ENCODE measurements around the gene HIP1R.

Gene HIP1R

GRCh38 chr12:122861587-122861970, 26.3 kb downstream of the HIP1R start:
- WGBS (ENCODE audit: insufficient coverage, insufficient read length) = no CpG with 5 or more reads among the region's 5 CpGs
- H3K27me3 ChIP-seq (ENCODE audit: control insufficient read depth, insufficient read depth, low read length) = no peaks in the 10 kb centered on the region
- DNase-seq (ENCODE audit: low read depth, low spot score) = no peak
- H3K36me3 ChIP-seq (ENCODE audit: control insufficient read depth, insufficient read depth, low read length) = no peaks in the 10 kb centered on the region
- no peak overlapping the region for H3K4me3 ChIP-seq (ENCODE audit: low read length)
- H3K4me1 ChIP-seq (ENCODE audit: control insufficient read depth, insufficient read depth, low read length) = no peaks in the 10 kb centered on the region; the same call in 1 of the 2 replicates
- no peaks in the 10 kb centered on the region for H3K9me3 ChIP-seq (ENCODE audit: control insufficient read depth, insufficient read depth, low read length)
- no peak overlapping the region for H3K27ac ChIP-seq (ENCODE audit: low read length)

GRCh38 chr12:122862110-122862634, 26.9 kb downstream of the HIP1R start:
- WGBS (ENCODE audit: insufficient coverage, insufficient read length) = no CpG with 5 or more reads among the region's 20 CpGs
- H3K27me3 ChIP-seq (ENCODE audit: control insufficient read depth, insufficient read depth, low read length) = no peaks in the 10 kb centered on the region
- no peaks in the 10 kb centered on the region for H3K9me3 ChIP-seq (ENCODE audit: control insufficient read depth, insufficient read depth, low read length)
- no peak for DNase-seq (ENCODE audit: low read depth, low spot score)
- no peaks in the 10 kb centered on the region; the same call in 1 of the 2 replicates for H3K4me1 ChIP-seq (ENCODE audit: control insufficient read depth, insufficient read depth, low read length)
- no peaks in the 10 kb centered on the region; the same call in 1 of the 2 replicates for H3K36me3 ChIP-seq (ENCODE audit: control insufficient read depth, insufficient read depth, low read length)
- no peak overlapping the region for H3K4me3 ChIP-seq (ENCODE audit: low read length)
- H3K27ac ChIP-seq (ENCODE audit: low read length) = no peak overlapping the region

GRCh38 chr12:122862872-122863701, 27.8 kb downstream of the HIP1R start:
- Histone ChIP-seq H3K36me3 (ENCODE audit: control insufficient read depth, insufficient read depth, low read length) (no peaks in the 10 kb centered on the region; the same call in 1 of the 2 replicates), H3K4me3 (ENCODE audit: low read length) (no peak overlapping the region), H3K9me3 (ENCODE audit: control insufficient read depth, insufficient read depth, low read length) (no peaks in the 10 kb centered on the region), H3K27ac (ENCODE audit: low read length) (no peak overlapping the region), H3K4me1 (ENCODE audit: control insufficient read depth, insufficient read depth, low read length) (no peaks in the 10 kb centered on the region; the same call in 1 of the 2 replicates), H3K27me3 (ENCODE audit: control insufficient read depth, insufficient read depth, low read length) (no peaks in the 10 kb centered on the region; the same call in 1 of the 2 replicates)
- DNase-seq (ENCODE audit: low read depth, low spot score) = no peak
- no CpG with 5 or more reads among the region's 12 CpGs for WGBS (ENCODE audit: insufficient coverage, insufficient read length)

GRCh38 chr12:122864894-122865253, 29.6 kb downstream of the HIP1R start:
- Histone ChIP-seq H3K9me3 (ENCODE audit: control insufficient read depth, insufficient read depth, low read length) (no peaks in the 10 kb centered on the region), H3K27me3 (ENCODE audit: control insufficient read depth, insufficient read depth, low read length) (peaks cover 13% of the 10 kb centered on the region; the same call in 1 of the 2 replicates), H3K4me3 (ENCODE audit: low read length) (no peak overlapping the region), H3K4me1 (ENCODE audit: control insufficient read depth, insufficient read depth, low read length) (no peaks in the 10 kb centered on the region; the same call in 1 of the 2 replicates), H3K36me3 (ENCODE audit: control insufficient read depth, insufficient read depth, low read length) (no peaks in the 10 kb centered on the region; the same call in 1 of the 2 replicates), H3K27ac (ENCODE audit: low read length) (no peak overlapping the region)
- DNase-seq (ENCODE audit: low read depth, low spot score) = no peak
- no CpG with 5 or more reads among the region's 5 CpGs for WGBS (ENCODE audit: insufficient coverage, insufficient read length)

GRCh38 chr12:122865268-122866231, 30.3 kb downstream of the HIP1R start:
- WGBS (ENCODE audit: insufficient coverage, insufficient read length) = no CpG with 5 or more reads among the region's 43 CpGs
- Histone ChIP-seq H3K4me3 (ENCODE audit: low read length) (no peak overlapping the region), H3K9me3 (ENCODE audit: control insufficient read depth, insufficient read depth, low read length) (no peaks in the 10 kb centered on the region), H3K27me3 (ENCODE audit: control insufficient read depth, insufficient read depth, low read length) (peaks cover 19% of the 10 kb centered on the region), H3K36me3 (ENCODE audit: control insufficient read depth, insufficient read depth, low read length) (no peaks in the 10 kb centered on the region; the same call in 1 of the 2 replicates), H3K27ac (ENCODE audit: low read length) (no peak overlapping the region), H3K4me1 (ENCODE audit: control insufficient read depth, insufficient read depth, low read length) (no peaks in the 10 kb centered on the region; the same call in 1 of the 2 replicates)
- no peak for DNase-seq (ENCODE audit: low read depth, low spot score)

GRCh38 chr12:122866379-122866778, 31.1 kb downstream of the HIP1R start:
- H3K27ac ChIP-seq (ENCODE audit: low read length) = no peak overlapping the region
- no CpG with 5 or more reads among the region's 17 CpGs for WGBS (ENCODE audit: insufficient coverage, insufficient read length)
- no peak overlapping the region for H3K4me3 ChIP-seq (ENCODE audit: low read length)
- no peaks in the 10 kb centered on the region for H3K9me3 ChIP-seq (ENCODE audit: control insufficient read depth, insufficient read depth, low read length)
- H3K4me1 ChIP-seq (ENCODE audit: control insufficient read depth, insufficient read depth, low read length) = no peaks in the 10 kb centered on the region
- no peaks in the 10 kb centered on the region; the same call in 1 of the 2 replicates for H3K36me3 ChIP-seq (ENCODE audit: control insufficient read depth, insufficient read depth, low read length)
- peaks cover 27% of the 10 kb centered on the region for H3K27me3 ChIP-seq (ENCODE audit: control insufficient read depth, insufficient read depth, low read length)
- DNase-seq (ENCODE audit: low read depth, low spot score) = no peak

- no CpG with 5 or more reads among the region's 36 CpGs for WGBS (ENCODE audit: insufficient coverage, insufficient read length)
- peaks cover 34% of the 10 kb centered on the region for H3K27me3 ChIP-seq (ENCODE audit: control insufficient read depth, insufficient read depth, low read length)
- H3K9me3 ChIP-seq (ENCODE audit: control insufficient read depth, insufficient read depth, low read length) = no peaks in the 10 kb centered on the region
- peaks cover 3% of the 10 kb centered on the region; the same call in 1 of the 2 replicates for H3K4me1 ChIP-seq (ENCODE audit: control insufficient read depth, insufficient read depth, low read length)
- no peak for DNase-seq (ENCODE audit: low read depth, low spot score)
- no peak overlapping the region for H3K4me3 ChIP-seq (ENCODE audit: low read length)
- H3K36me3 ChIP-seq (ENCODE audit: control insufficient read depth, insufficient read depth, low read length) = no peaks in the 10 kb centered on the region; the same call in 1 of the 2 replicates
- H3K27ac ChIP-seq (ENCODE audit: low read length) = no peak overlapping the region
Measured at GRCh38 chr12:122866950-122867607, 31.8 kb downstream of the HIP1R start.

- no peaks in the 10 kb centered on the region; the same call in 1 of the 2 replicates for H3K36me3 ChIP-seq (ENCODE audit: control insufficient read depth, insufficient read depth, low read length)
- DNase-seq (ENCODE audit: low read depth, low spot score) = no peak
- peaks cover 36% of the 10 kb centered on the region for H3K27me3 ChIP-seq (ENCODE audit: control insufficient read depth, insufficient read depth, low read length)
- H3K4me1 ChIP-seq (ENCODE audit: control insufficient read depth, insufficient read depth, low read length) = peaks cover 3% of the 10 kb centered on the region; the same call in 1 of the 2 replicates
- no peak overlapping the region for H3K4me3 ChIP-seq (ENCODE audit: low read length)
- H3K9me3 ChIP-seq (ENCODE audit: control insufficient read depth, insufficient read depth, low read length) = no peaks in the 10 kb centered on the region
- no CpG with 5 or more reads among the region's 33 CpGs for WGBS (ENCODE audit: insufficient coverage, insufficient read length)
- no peak overlapping the region for H3K27ac ChIP-seq (ENCODE audit: low read length)
Measured at GRCh38 chr12:122867691-122868461, 32.6 kb downstream of the HIP1R start.

GRCh38 chr12:122868471-122869177, 33.4 kb downstream of the HIP1R start:
- Histone ChIP-seq H3K4me1 (ENCODE audit: control insufficient read depth, insufficient read depth, low read length) (peaks cover 3% of the 10 kb centered on the region; the same call in 1 of the 2 replicates), H3K27me3 (ENCODE audit: control insufficient read depth, insufficient read depth, low read length) (peaks cover 44% of the 10 kb centered on the region), H3K9me3 (ENCODE audit: control insufficient read depth, insufficient read depth, low read length) (no peaks in the 10 kb centered on the region), H3K4me3 (ENCODE audit: low read length) (no peak overlapping the region), H3K36me3 (ENCODE audit: control insufficient read depth, insufficient read depth, low read length) (no peaks in the 10 kb centered on the region; the same call in 1 of the 2 replicates), H3K27ac (ENCODE audit: low read length) (no peak overlapping the region)
- DNase-seq (ENCODE audit: low read depth, low spot score) = no peak
- no CpG with 5 or more reads among the region's 13 CpGs for WGBS (ENCODE audit: insufficient coverage, insufficient read length)

Measured in iPS DF 6.9 (cell line).